H1 (cell line): ENCODE results near the gene APOA1. TPM values are rescaled to one million over a fixed set of nuclear protein-coding genes. Genes with fewer than 3 reads are reported as not detected.

ENCODE experiments used
- CTCF ChIA-PET: fragments of 300-600 bp; sonication (Branson Sonifier 250); formaldehyde crosslinking; loops from one replicate; lab custom pipeline; 2021; ENCODE audit not compliant: partially characterized antibody; lab: Charles Lee
- POLR2A ChIA-PET: fragments of 300-600 bp; sonication (Branson Sonifier 250); formaldehyde crosslinking; loops from one replicate; lab custom pipeline; 2021; ENCODE audit warnings: inconsistent platforms; ENCODE audit not compliant: partially characterized antibody; lab: Charles Lee
- DNase-seq, 2 experiments: peaks; one replicate each; pipeline versions ENCODE4 v3.0.0 to v3.0.0-alpha.2; 2010 to 2022; ENCODE audit warnings: low spot score in 2 of 2, low read depth in 1 of 2, mixed read lengths in 1 of 2
- FAIRE-seq: peaks from 2 replicates; lab custom pipeline; 2011; peaks lifted over from hg19 to GRCh38; lab: Jason Lieb, UNC
- H2AFZ ChIP-seq: 2 replicates; pipeline ENCODE4 v1.8.1; 2012; ENCODE audit warnings: low read length, inconsistent platforms
- H2AK5ac ChIP-seq: 2 replicates; pipeline ENCODE4 v1.6.1; 2013; ENCODE audit warnings: low read depth, low read length
- H2BK120ac ChIP-seq: replicated peaks from 2 replicates; pipeline ENCODE3; 2013; ENCODE audit warnings: low read depth, low read length, inconsistent platforms
- H2BK12ac ChIP-seq: 2 replicates; pipeline ENCODE4 v1.6.1; 2013; ENCODE audit warnings: low read depth, low read length
- H2BK15ac ChIP-seq: 2 replicates; pipeline ENCODE4 v1.6.1; 2013; ENCODE audit warnings: low read length
- H2BK20ac ChIP-seq: 2 replicates; pipeline ENCODE4 v1.6.1; 2013; ENCODE audit warnings: low read length
- H2BK5ac ChIP-seq: 2 replicates; pipeline ENCODE4 v1.6.1; 2013; ENCODE audit warnings: low read depth, low read length
- H3K14ac ChIP-seq: 2 replicates; pipeline ENCODE4 v1.6.1; 2013; ENCODE audit warnings: inconsistent platforms; ENCODE audit not compliant: insufficient read length
- H3K18ac ChIP-seq: 2 replicates; pipeline ENCODE4 v1.6.1; 2013; ENCODE audit warnings: low read length; ENCODE audit errors: extremely low read depth
- H3K23ac ChIP-seq: 2 replicates; pipeline ENCODE4 v1.6.1; 2013; ENCODE audit warnings: inconsistent platforms; ENCODE audit not compliant: insufficient read length
- H3K23me2 ChIP-seq: 2 replicates; pipeline ENCODE4 v1.6.1; 2013; ENCODE audit warnings: low read depth, low read length
- H3K27ac ChIP-seq: 2 replicates; pipeline ENCODE4 v1.6.1; 2011; ENCODE audit warnings: low read depth, low read length, inconsistent platforms
- H3K27me3 ChIP-seq, 4 experiments: replicated peaks in 1 of 4; 1 replicate in 1 of 4; 2 replicates in 3 of 4; pipeline versions ENCODE4 v1.6.1 to v1.8.1; 2011 to 2013; ENCODE audit warnings: low read length in 3 of 4, mild to moderate bottlenecking in 3 of 4, inconsistent platforms in 2 of 4, mixed read lengths in 2 of 4, moderate library complexity in 1 of 4; ENCODE audit not compliant: control insufficient read depth in 3 of 4, insufficient read depth in 3 of 4; ENCODE audit errors: extremely low read depth in 1 of 4
- H3K36me3 ChIP-seq, 4 experiments: 2 replicates each; pipeline versions ENCODE4 v1.6.1 to v1.8.1; 2011 to 2013; ENCODE audit warnings: mild to moderate bottlenecking in 4 of 4, low read length in 3 of 4, moderate library complexity in 2 of 4, control low read depth in 1 of 4, inconsistent platforms in 1 of 4; ENCODE audit not compliant: insufficient read depth in 4 of 4, control insufficient read depth in 2 of 4
- H3K4ac ChIP-seq: replicated peaks from 2 replicates; pipeline ENCODE3; 2013; ENCODE audit warnings: low read length, low read depth, mixed read lengths, inconsistent platforms; ENCODE audit not compliant: insufficient read length
- H3K4me1 ChIP-seq, 4 experiments: replicated peaks in 1 of 4; 1 replicate in 1 of 4; 2 replicates in 3 of 4; pipeline versions ENCODE4 v1.6.1 to v1.8.1; 2011 to 2013; ENCODE audit warnings: low read length in 3 of 4, inconsistent platforms in 2 of 4, mixed read lengths in 1 of 4; ENCODE audit not compliant: insufficient read depth in 4 of 4, control insufficient read depth in 3 of 4
- H3K4me2 ChIP-seq, 2 experiments: 2 replicates each; pipeline versions ENCODE4 v1.6.1 to v1.8.1; 2011 to 2013; ENCODE audit warnings: low read depth in 2 of 2, low read length in 2 of 2, control low read depth in 1 of 2, inconsistent platforms in 1 of 2, mild to moderate bottlenecking in 1 of 2; ENCODE audit not compliant: insufficient read depth in 1 of 2
- H3K4me3 ChIP-seq, 4 experiments: fragments of 200-600, 300-600 bp in 1 of 4; sonication (generic), shearing (Covaris generic), sonication (Bioruptor Twin) in 1 of 4; 2 replicates each; pipeline versions ENCODE4 v1.5.1 to v1.8.1; 2011 to 2016; ENCODE audit warnings: low read length in 4 of 4, low read depth in 3 of 4, control low read depth in 2 of 4, inconsistent platforms in 2 of 4, mild to moderate bottlenecking in 2 of 4, mixed read lengths in 1 of 4, moderate library complexity in 1 of 4; ENCODE audit not compliant: insufficient read depth in 2 of 4; ENCODE audit errors: extremely low read depth in 1 of 4
- H3K56ac ChIP-seq: replicated peaks from 2 replicates; pipeline ENCODE3; 2013; ENCODE audit warnings: low read depth, mild to moderate bottlenecking, mixed read lengths, low read length, inconsistent platforms; ENCODE audit not compliant: insufficient read length
- H3K79me1 ChIP-seq: 2 replicates; pipeline ENCODE4 v1.6.1; 2013; ENCODE audit warnings: low read depth, low read length, control low read depth
- H3K79me2 ChIP-seq, 2 experiments: 2 replicates each; pipeline versions ENCODE4 v1.6.1 to v1.8.1; 2012 to 2013; ENCODE audit warnings: low read length in 2 of 2, mild to moderate bottlenecking in 2 of 2, inconsistent platforms in 1 of 2; ENCODE audit not compliant: insufficient read depth in 2 of 2, control insufficient read depth in 1 of 2
- H3K9ac ChIP-seq, 4 experiments: replicated peaks in 1 of 4; 1 replicate in 1 of 4; 2 replicates in 3 of 4; pipeline versions ENCODE4 v1.6.1 to v1.8.1; 2011 to 2013; ENCODE audit warnings: low read depth in 3 of 4, low read length in 3 of 4, control low read depth in 2 of 4, mild to moderate bottlenecking in 2 of 4, moderate library complexity in 2 of 4, inconsistent platforms in 1 of 4; ENCODE audit errors: extremely low read depth in 1 of 4
- H3K9me3 ChIP-seq, 2 experiments: 2 replicates each; pipeline versions ENCODE4 v1.6.1 to v1.8.1; 2012 to 2013; ENCODE audit warnings: mild to moderate bottlenecking in 2 of 2, moderate library complexity in 2 of 2, control low read depth in 1 of 2, inconsistent platforms in 1 of 2, low read depth in 1 of 2, low read length in 1 of 2, mixed read lengths in 1 of 2; ENCODE audit not compliant: insufficient read depth in 2 of 2
- H4K20me1 ChIP-seq, 2 experiments: replicated peaks in 1 of 2; 2 replicates each; pipeline versions ENCODE3 to v1.8.1; 2011 to 2013; ENCODE audit warnings: inconsistent platforms in 2 of 2, low read length in 2 of 2, mild to moderate bottlenecking in 1 of 2; ENCODE audit not compliant: insufficient read depth in 2 of 2, control insufficient read depth in 1 of 2
- H4K5ac ChIP-seq: 2 replicates; pipeline ENCODE4 v1.6.1; 2013; ENCODE audit warnings: low read length, low read depth, mixed read lengths, inconsistent platforms; ENCODE audit not compliant: insufficient read length
- H4K8ac ChIP-seq: 2 replicates; pipeline ENCODE4 v1.8.0; 2013; ENCODE audit warnings: mild to moderate bottlenecking, moderate library complexity, low read length, inconsistent platforms; ENCODE audit not compliant: insufficient read depth; ENCODE audit errors: extremely low read depth
- H4K91ac ChIP-seq: replicated peaks from 2 replicates; pipeline ENCODE3; 2013; ENCODE audit warnings: low read length, mixed read lengths, inconsistent platforms; ENCODE audit not compliant: insufficient read length
- BCL11A ChIP-seq, 2 experiments: IDR thresholded peaks; one replicate each; pipeline ENCODE4 v1.6.1; 2011; ENCODE audit warnings: low read depth in 2 of 2, low read length in 2 of 2, mild to moderate bottlenecking in 2 of 2
- CHD1 ChIP-seq: IDR thresholded peaks from 2 replicates; pipeline ENCODE4 v1.6.1; 2012; ENCODE audit warnings: low read depth, low read length, improper control_type of control experiment
- KDM1A ChIP-seq: fragments of 200-600, 300-600 bp; sonication (generic); IDR thresholded peaks from 2 replicates; pipeline ENCODE4 v1.7.1; 2016; ENCODE audit warnings: mild to moderate bottlenecking, low read length, borderline replicate concordance
- NANOG ChIP-seq: IDR thresholded peaks from 2 replicates; pipeline ENCODE4 v1.6.1; 2011; ENCODE audit warnings: low read length, low read depth, mild to moderate bottlenecking, inconsistent platforms; ENCODE audit not compliant: insufficient read depth, poor library complexity, severe bottlenecking
- RBBP5 ChIP-seq: IDR thresholded peaks from 2 replicates; pipeline ENCODE4 v1.7.1; 2012; ENCODE audit warnings: low read depth, mild to moderate bottlenecking, inconsistent platforms, low read length, moderate library complexity, borderline replicate concordance
- SAP30 ChIP-seq: fragments of 300-600 bp; sonication (generic); IDR thresholded peaks from 2 replicates; pipeline ENCODE4 v1.7.1; 2012; ENCODE audit warnings: low read length, moderate library complexity, mild to moderate bottlenecking, inconsistent platforms; ENCODE audit not compliant: insufficient read depth, insufficient replicate concordance
- SIX5 ChIP-seq: IDR thresholded peaks from 2 replicates; pipeline ENCODE4 v1.6.1; 2011; ENCODE audit warnings: mild to moderate bottlenecking, low read depth, low read length
- SRF ChIP-seq: IDR thresholded peaks from 2 replicates; pipeline ENCODE4 v1.6.1; 2011; ENCODE audit warnings: mild to moderate bottlenecking, low read depth, low read length, moderate library complexity
- WGBS, 2 experiments: shearing (Covaris generic) in 1 of 2; methylation state at CpG; one replicate each; pipeline versions ENCODE4 v1.1.6 to v1.1.7; 2013 to 2015; ENCODE audit warnings: low lambda C conversion rate in 2 of 2, mixed read lengths in 2 of 2, inconsistent platforms in 1 of 2, low coverage in 1 of 2, missing lambda C conversion rate in 1 of 2; ENCODE audit not compliant: insufficient replicate concordance in 2 of 2, insufficient coverage in 1 of 2, insufficient read length in 1 of 2; ENCODE audit errors: extremely low coverage in 1 of 2, missing lambda C conversion rate in 1 of 2; 5-methylcytosine and 5-hydroxymethylcytosine counted together
- polyA plus RNA-seq, 7 experiments: library from polyadenylated mRNA; depleted of rRNA in 3 of 7; stranded (reverse) in 5 of 7; unstranded in 2 of 7; fragments of >200 nt in 5 of 7; fragments of 200-250 nt in 2 of 7; gene quantifications; 1 replicate in 5 of 7; 2 replicates in 1 of 7; 4 replicates in 1 of 7; pipeline versions ENCODE4 v1.2.1 to v1.2.3, GENCODE V29; 2011 to 2013; ENCODE audit warnings: missing spikeins in 2 of 7, mixed read lengths in 2 of 7
- total RNA-seq: library from RNA; stranded (reverse); fragmentation: NEBNext Ultra II Directional; extraction: Animal tissue kit (Norgen Biotek cat#: 25700); gene quantifications from 2 replicates; pipeline ENCODE4 v1.2.1, GENCODE V29; 2021
- TF ChIP-seq, protein P1 (sequence below): IDR thresholded peaks from 2 replicates; pipeline ENCODE4 v1.6.1; 2012; ENCODE audit warnings: inconsistent platforms

APOA1 gene
- total and polyA plus RNA-seq, 2 of the 8 experiments (the other 6 are each of a cell fraction or from before 2014, with no cell fraction given) = 0.80 TPM; not detected in 1

DNA sequence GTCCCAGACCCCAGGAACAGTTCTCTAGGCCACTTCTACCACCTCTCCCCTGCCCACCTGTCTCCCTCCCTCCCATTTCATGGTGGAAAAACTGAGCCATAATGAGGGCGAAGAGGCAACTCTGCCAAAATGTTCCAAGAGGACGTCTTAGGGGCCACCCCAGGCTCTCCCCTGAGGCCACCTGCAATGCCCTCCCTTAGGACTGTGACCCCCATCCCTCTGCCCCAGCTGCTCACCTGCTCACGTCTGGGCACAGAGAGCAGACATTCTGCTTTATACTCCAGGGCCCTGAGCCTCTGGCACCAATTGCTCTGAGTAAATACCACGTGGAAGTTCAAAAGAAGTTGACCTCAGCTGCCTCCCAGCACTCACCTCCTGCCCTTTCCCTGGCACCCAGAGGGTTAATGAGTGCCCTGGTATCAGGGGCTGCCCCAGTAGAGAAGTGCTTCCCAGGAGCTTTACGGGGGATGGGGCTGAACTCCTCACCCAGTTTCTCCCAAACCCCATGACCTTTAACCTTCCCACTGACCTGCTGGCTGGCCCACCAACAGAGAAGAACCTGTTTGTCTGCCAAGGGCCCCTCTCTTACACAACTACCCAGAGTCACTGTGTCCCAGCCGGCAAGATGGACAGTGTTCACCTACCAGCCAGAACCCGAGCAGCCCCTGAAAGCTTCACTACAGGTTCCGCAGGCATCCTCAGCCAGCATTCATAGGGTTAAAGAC, 45.1 kb downstream of the APOA1 start:
- peaks cover 0 to 11% (median 3%) of the 10 kb centered on the region in 4 experiments; a peak in 4 of 7 replicates for H3K27me3 ChIP-seq
- no peak overlapping the region for H2AK5ac ChIP-seq
- peak overlapping the region; percentile 46 for H2AFZ ChIP-seq
- FAIRE-seq = no peak
- no peaks in the 10 kb centered on the region for H3K79me1 ChIP-seq
- peak overlapping the region; percentile 28; the same call in 1 of the 2 replicates for H4K8ac ChIP-seq
- no peak overlapping the region for H2BK120ac ChIP-seq
- no peak overlapping the region for H2BK5ac ChIP-seq
- ChIA-PET CTCF (interaction anchor here (0.6 to 12.1 kb wide), 17 partner anchors 8 to 389 kb away, joined by 3 to 237 read pairs (median 4); partner anchors contain the start of genes APOA1, APOA4 and APOC3), POLR2A (interaction anchor here (2.8 kb wide), 1 partner anchor 43 kb away, joined by 16 read pairs; no protein-coding TSS in a partner anchor)
- peaks cover 4 to 7% (median 5%) of the 10 kb centered on the region in 4 experiments for H3K4me1 ChIP-seq
- WGBS, 2 experiments = 90% methylated on average over 8 of the region's 8 CpGs; no CpG with 5 or more reads in 1 of the 2 experiments
- no peaks in the 10 kb centered on the region for H3K36me3 ChIP-seq
- H3K4me3 ChIP-seq = no peak overlapping the region
- H2BK20ac ChIP-seq = no peak overlapping the region
- no peak overlapping the region for H3K18ac ChIP-seq
- peak overlapping the region in 1 of 2 experiments; percentile 10; a peak in 1 of 4 replicates for H3K4me2 ChIP-seq
- peaks cover 0 to 4% of the 10 kb centered on the region in 2 experiments; a peak in 2 of 4 replicates for H3K79me2 ChIP-seq
- H3K9me3 ChIP-seq = no peaks in the 10 kb centered on the region
- H4K91ac ChIP-seq = no peak overlapping the region
- no peak overlapping the region for H4K5ac ChIP-seq
- no peaks in the 10 kb centered on the region for H4K20me1 ChIP-seq
- H3K23ac ChIP-seq = no peak overlapping the region
- H3K4ac ChIP-seq = no peak overlapping the region
- 0 out of 2 replicates have a peak overlapping the region, but pooled peaks have one; percentile 75 for H2BK15ac ChIP-seq
- H3K56ac ChIP-seq = no peak overlapping the region
- H3K9ac ChIP-seq = no peak overlapping the region
- H2BK12ac ChIP-seq = no peak overlapping the region
- no peak overlapping the region for H3K27ac ChIP-seq
- no peak for DNase-seq
- no peak overlapping the region for H3K14ac ChIP-seq
- H3K23me2 ChIP-seq = peaks cover 7% of the 10 kb centered on the region
- TF ChIP-seq SAP30 (no peak), RBBP5 (no peak), BCL11A (IDR thresholded peaks at IDR 0.05; ENCODE audit: low read depth in 2 of 2, low read length in 2 of 2) (no peak), NANOG (no peak), CHD1 (no peak), KDM1A (no peak), SIX5 (no peak), SRF (no peak)
- TF ChIP-seq, protein P1, sequence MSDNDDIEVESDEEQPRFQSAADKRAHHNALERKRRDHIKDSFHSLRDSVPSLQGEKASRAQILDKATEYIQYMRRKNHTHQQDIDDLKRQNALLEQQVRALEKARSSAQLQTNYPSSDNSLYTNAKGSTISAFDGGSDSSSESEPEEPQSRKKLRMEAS = no peak
